GM20000 (cell line): ENCODE results near the gene FOS.
"Not testable (repeated sequence)": the region's sequence is repeated elsewhere in the genome, so short reads cannot be mapped to it uniquely, and the experiment has no call there.

Experiments used
- DNase-seq: peaks from one replicate; pipeline ENCODE4 v3.0.0; 2012; ENCODE audit warnings: low spot score
- CTCF ChIP-seq: IDR thresholded peaks from 2 replicates; pipeline ENCODE4 v1.5.1; 2012; ENCODE audit warnings: mild to moderate bottlenecking, control low read depth; ENCODE audit errors: extremely low read depth, missing control alignments

Gene FOS

GRCh38 chr14:75234173-75235115 is 44.2 kb upstream of the FOS start:
- DNase-seq = no peak
- TF ChIP-seq CTCF = no peak

GRCh38 chr14:75235198-75235597 is 43.4 kb upstream of the FOS start:
- DNase-seq = not testable (repeated sequence)

- no peak for TF ChIP-seq CTCF
These were observed 42.2 kb upstream of the FOS start for GRCh38 chr14:75236467-75236866.

GRCh38 chr14:75236901-75237419 is 41.7 kb upstream of the FOS start:
- DNase-seq = no peak

More at GRCh38 chr14:75236467-75236866, 42.2 kb upstream of the FOS start:
- no peak for DNase-seq

GRCh38 chr14:75238756-75239455 is 39.7 kb upstream of the FOS start:
- DNase-seq = no peak
- no peak for TF ChIP-seq CTCF

More at GRCh38 chr14:75236901-75237419, 41.7 kb upstream of the FOS start:
- no peak for TF ChIP-seq CTCF

GRCh38 chr14:75240781-75241180 is 37.8 kb upstream of the FOS start:
- no peak for DNase-seq
- TF ChIP-seq CTCF = no peak

- no peak for TF ChIP-seq CTCF
- DNase-seq = no peak
These were observed 35.9 kb upstream of the FOS start for GRCh38 chr14:75242546-75243273.
